Tibial nerve (tissue), 4 donors: ENCODE measurements around the gene CYP4A22. TPM values are rescaled to one million over a fixed set of nuclear protein-coding genes. Genes with fewer than 3 reads are reported as not detected.
"Not testable (repeated sequence)": the region's sequence is repeated elsewhere in the genome, so short reads cannot be mapped to it uniquely, and the experiment has no call there.

ENCODE experiments used
- DNase-seq, 2 donors: peaks; one replicate each; pipeline ENCODE4 v3.0.0-alpha.2; 2019; ENCODE audit warnings: low spot score in 2 of 2
- H3K27ac ChIP-seq, 4 donors: fragments of 200-600 bp; sonication (generic) in 3 of 4; one replicate each; pipeline ENCODE4 v1.5.1; 2017 to 2019; ENCODE audit warnings: mild to moderate bottlenecking in 1 of 4
- H3K27me3 ChIP-seq, 2 donors: fragments of 200-600 bp; sonication (generic) in 1 of 2; one replicate each; pipeline versions ENCODE4 v1.5.1 to v1.6.0; 2017 to 2019
- H3K36me3 ChIP-seq, 3 donors: fragments of 200-600 bp; sonication (generic); one replicate each; pipeline ENCODE4 v1.5.1; 2018 to 2019
- H3K4me1 ChIP-seq, 4 donors: fragments of 200-600 bp; sonication (generic) in 3 of 4; one replicate each; pipeline ENCODE4 v1.5.1; 2017 to 2019
- H3K4me3 ChIP-seq, 4 donors: fragments of 200-600 bp; sonication (generic) in 3 of 4; one replicate each; pipeline ENCODE4 v1.5.1; 2017 to 2019; ENCODE audit warnings: mild to moderate bottlenecking in 1 of 4, moderate library complexity in 1 of 4
- H3K9me3 ChIP-seq, 4 donors: fragments of 200-600 bp; sonication (generic) in 3 of 4; one replicate each; pipeline ENCODE4 v1.5.1; 2017 to 2019
- CTCF ChIP-seq, 5 experiments: fragments of 200-600 bp in 3 of 5; fragments of 450-650 bp in 2 of 5; sonication (generic) in 3 of 5; IDR thresholded peaks; one replicate each; pipeline ENCODE4 v1.5.1; 2016 to 2019; ENCODE audit warnings: antibody characterized with exemption in 5 of 5, mild to moderate bottlenecking in 3 of 5, moderate library complexity in 2 of 5
- EP300 ChIP-seq, 2 donors: sonication (generic); formaldehyde crosslinking; IDR thresholded peaks; one replicate each; pipeline ENCODE4 v1.6.1; 2017; ENCODE audit warnings: antibody characterized with exemption in 2 of 2, mild to moderate bottlenecking in 1 of 2
- POLR2A ChIP-seq, 2 donors: fragments of 450-650 bp; IDR thresholded peaks; one replicate each; pipeline ENCODE4 v1.6.1; 2017; ENCODE audit warnings: antibody characterized with exemption in 2 of 2, mild to moderate bottlenecking in 2 of 2, moderate library complexity in 2 of 2
- WGBS, 2 donors: methylation state at CpG; one replicate each; pipeline ENCODE4 v1.1.5; 2018; 5-methylcytosine and 5-hydroxymethylcytosine counted together
- total RNA-seq, 4 donors: library from RNA; depleted of rRNA; stranded (reverse); fragments of >200 nt; gene quantifications; one replicate each; pipeline ENCODE4 v1.1.0, GENCODE V29; 2016

The CYP4A22 gene
- total RNA-seq, 4 donors from 2014 or later, result 0.84 to 4.5 (median 2.6) TPM

- DNase-seq, result no peak
- TF ChIP-seq CTCF (IDR thresholded peaks at IDR 0.05) (no peak), POLR2A (IDR thresholded peaks at IDR 0.05) (no peak), EP300 (IDR thresholded peaks at IDR 0.05) (no peak)
- no peaks in the 10 kb centered on the region for H3K27me3 ChIP-seq
- no peak overlapping the region for H3K27ac ChIP-seq
- WGBS, 2 donors, result 88 to 92% methylated on average over 4 of the region's 4 CpGs
- H3K9me3 ChIP-seq, result no peaks in the 10 kb centered on the region
- no peak overlapping the region for H3K4me3 ChIP-seq
- no peaks in the 10 kb centered on the region for H3K36me3 ChIP-seq
- H3K4me1 ChIP-seq, result no peaks in the 10 kb centered on the region
These were observed 24.1 kb upstream of the CYP4A22 start for GRCh38 chr1:47113178-47113577.

GRCh38 chr1:47121039-47121438 is 16.2 kb upstream of the CYP4A22 start:
- not testable (repeated sequence) for H3K4me3 ChIP-seq, DNase-seq, H3K27ac ChIP-seq, H3K4me1 ChIP-seq, H3K27me3 ChIP-seq, H3K36me3 ChIP-seq
- H3K9me3 ChIP-seq, result peaks cover 0 to 15% (median 0%) of the 10 kb centered on the region in 4 donors
- WGBS, 2 donors, result 82 to 89% methylated on average over 1 of the region's 1 CpG

GRCh38 chr1:47124834-47125233 is 12.4 kb upstream of the CYP4A22 start:
- not testable (repeated sequence) for H3K4me1 ChIP-seq, H3K27ac ChIP-seq, DNase-seq, H3K36me3 ChIP-seq, H3K27me3 ChIP-seq, H3K4me3 ChIP-seq
- peaks cover 0 to 19% (median 0%) of the 10 kb centered on the region in 4 donors for H3K9me3 ChIP-seq

- not testable (repeated sequence) for H3K27me3 ChIP-seq, H3K27ac ChIP-seq, H3K4me3 ChIP-seq, H3K4me1 ChIP-seq, H3K36me3 ChIP-seq, DNase-seq
- H3K9me3 ChIP-seq, result peaks cover 0 to 12% (median 0%) of the 10 kb centered on the region in 4 donors
- 79 to 95% methylated on average over 2 of the region's 2 CpGs for WGBS, 2 donors
These were observed 10.2 kb upstream of the CYP4A22 start for GRCh38 chr1:47126997-47127396.

- TF ChIP-seq EP300 (IDR thresholded peaks at IDR 0.05), result no peak
- TF ChIP-seq POLR2A (IDR thresholded peaks at IDR 0.05), result no peak
- no peak for TF ChIP-seq CTCF (IDR thresholded peaks at IDR 0.05)
- H3K9me3 ChIP-seq, result peaks cover 0 to 15% (median 0%) of the 10 kb centered on the region in 4 donors
- no peak overlapping the region for H3K4me3 ChIP-seq
- no peaks in the 10 kb centered on the region for H3K27me3 ChIP-seq
- DNase-seq, result no peak
- H3K4me1 ChIP-seq, result no peaks in the 10 kb centered on the region
- no peaks in the 10 kb centered on the region for H3K36me3 ChIP-seq
- no peak overlapping the region for H3K27ac ChIP-seq
- 87 to 97% methylated on average over 1 of the region's 1 CpG for WGBS, 2 donors
These were observed 9.0 kb upstream of the CYP4A22 start for GRCh38 chr1:47128221-47128620.

GRCh38 chr1:47128854-47129253 is 8.4 kb upstream of the CYP4A22 start:
- 75 to 76% methylated on average over 2 of the region's 2 CpGs for WGBS, 2 donors

GRCh38 chr1:47129489-47130230 is 7.6 kb upstream of the CYP4A22 start:
- not testable (repeated sequence) for H3K4me1 ChIP-seq, H3K9me3 ChIP-seq, H3K27me3 ChIP-seq, H3K36me3 ChIP-seq, H3K27ac ChIP-seq, DNase-seq, H3K4me3 ChIP-seq
- WGBS, 2 donors, result 59 to 62% methylated on average over 8 of the region's 8 CpGs

More at GRCh38 chr1:47128854-47129253, 8.4 kb upstream of the CYP4A22 start:
- H3K36me3 ChIP-seq, DNase-seq, H3K4me1 ChIP-seq, H3K27ac ChIP-seq, H3K4me3 ChIP-seq, H3K27me3 ChIP-seq: not testable (repeated sequence)
- peaks cover 0 to 10% (median 0%) of the 10 kb centered on the region in 4 donors for H3K9me3 ChIP-seq

- not testable (repeated sequence) for H3K27me3 ChIP-seq, H3K4me3 ChIP-seq, H3K36me3 ChIP-seq, H3K9me3 ChIP-seq, H3K4me1 ChIP-seq, DNase-seq, H3K27ac ChIP-seq
- 92 to 94% methylated on average over 3 of the region's 3 CpGs for WGBS, 2 donors
These were observed 4.6 kb upstream of the CYP4A22 start for GRCh38 chr1:47132665-47133064.
